DOHH2 (cell line): ENCODE measurements around the gene SLC22A12.

Experiments
- H3F3A ChIP-seq: fragments of 200-600 bp; sonication (generic), shearing (Covaris generic); 2 replicates; pipeline ENCODE4 v1.6.0; 2016; ENCODE audit warnings: antibody characterized with exemption, mild to moderate bottlenecking; ENCODE audit not compliant: control insufficient read depth, insufficient read depth
- H3K27ac ChIP-seq: fragments of 200-600 bp; sonication (generic); 2 replicates; pipeline ENCODE4 v1.5.1; 2014; ENCODE audit warnings: low read depth, mild to moderate bottlenecking, low read length, moderate library complexity
- H3K27me3 ChIP-seq: fragments of 200-600 bp; sonication (generic); 2 replicates; pipeline ENCODE4 v1.6.1; 2014; ENCODE audit warnings: mild to moderate bottlenecking, low read length, mixed read lengths; ENCODE audit not compliant: control insufficient read depth
- H3K36me3 ChIP-seq: fragments of 200-600 bp; sonication (generic); 2 replicates; pipeline ENCODE4 v1.6.1; 2014; ENCODE audit warnings: mild to moderate bottlenecking, low read length, moderate library complexity, mixed read lengths; ENCODE audit not compliant: control insufficient read depth
- H3K4me1 ChIP-seq: fragments of 200-600 bp; sonication (generic); 2 replicates; pipeline ENCODE4 v1.6.1; 2014; ENCODE audit warnings: mild to moderate bottlenecking, low read length, mixed read lengths; ENCODE audit not compliant: control insufficient read depth
- H3K4me2 ChIP-seq: fragments of 200-600 bp; sonication (generic); 2 replicates; pipeline ENCODE4 v1.6.0; 2014; ENCODE audit warnings: mild to moderate bottlenecking, low read length, moderate library complexity
- H3K4me3 ChIP-seq: fragments of 200-600 bp; sonication (generic); 2 replicates; pipeline ENCODE4 v1.5.1; 2014; ENCODE audit warnings: mild to moderate bottlenecking, low read length, mixed read lengths
- H3K79me2 ChIP-seq: fragments of 200-600 bp; sonication (generic); 2 replicates; pipeline ENCODE4 v1.6.1; 2014; ENCODE audit warnings: mild to moderate bottlenecking, low read length, mixed read lengths; ENCODE audit not compliant: control insufficient read depth
- H3K9me2 ChIP-seq: fragments of 200-600 bp; sonication (generic); replicated peaks from 2 replicates; pipeline ENCODE4 v1.6.1; 2014; ENCODE audit warnings: mild to moderate bottlenecking, low read length, mixed read lengths; ENCODE audit not compliant: control insufficient read depth
- H3K9me3 ChIP-seq: fragments of 200-600 bp; sonication (generic); 2 replicates; pipeline ENCODE4 v1.6.1; 2014; ENCODE audit warnings: antibody characterized with exemption, low read length, mixed read lengths; ENCODE audit not compliant: control insufficient read depth, insufficient read depth
- H4K20me1 ChIP-seq: fragments of 200-600 bp; sonication (generic); 2 replicates; pipeline ENCODE4 v1.6.0; 2014; ENCODE audit warnings: low read depth, mild to moderate bottlenecking, antibody characterized with exemption, low read length, moderate library complexity; ENCODE audit not compliant: control insufficient read depth, insufficient read depth
- CTCF ChIP-seq: fragments of 200-600 bp; sonication (generic); IDR thresholded peaks from one replicate; pipeline ENCODE4 v1.5.1; 2014; ENCODE audit warnings: antibody characterized with exemption, mild to moderate bottlenecking, low read depth, low read length; ENCODE audit not compliant: poor library complexity, severe bottlenecking
- EZH2phosphoT487 ChIP-seq: fragments of 200-600 bp; sonication (generic); IDR thresholded peaks from 2 replicates; pipeline ENCODE4 v1.6.1; 2017; ENCODE audit warnings: borderline replicate concordance, mild to moderate bottlenecking, antibody characterized with exemption, low read length, moderate library complexity, mixed read lengths

Gene SLC22A12

GRCh38 chr11:64639885-64640284, 48.9 kb downstream of the SLC22A12 start:
- Histone ChIP-seq H3K4me3 (no peak overlapping the region), H3K4me1 (peaks cover 32% of the 10 kb centered on the region), H3K27me3 (peaks cover 62% of the 10 kb centered on the region), H4K20me1 (no peaks in the 10 kb centered on the region), H3K36me3 (no peaks in the 10 kb centered on the region), H3K4me2 (no peak overlapping the region), H3K9me2 (no peaks in the 10 kb centered on the region), H3K27ac (no peak overlapping the region), H3K9me3 (no peaks in the 10 kb centered on the region), H3K79me2 (no peaks in the 10 kb centered on the region), H3F3A (no peaks in the 10 kb centered on the region)
- TF ChIP-seq EZH2phosphoT487, result no peak
- TF ChIP-seq CTCF, result no peak

DNA sequence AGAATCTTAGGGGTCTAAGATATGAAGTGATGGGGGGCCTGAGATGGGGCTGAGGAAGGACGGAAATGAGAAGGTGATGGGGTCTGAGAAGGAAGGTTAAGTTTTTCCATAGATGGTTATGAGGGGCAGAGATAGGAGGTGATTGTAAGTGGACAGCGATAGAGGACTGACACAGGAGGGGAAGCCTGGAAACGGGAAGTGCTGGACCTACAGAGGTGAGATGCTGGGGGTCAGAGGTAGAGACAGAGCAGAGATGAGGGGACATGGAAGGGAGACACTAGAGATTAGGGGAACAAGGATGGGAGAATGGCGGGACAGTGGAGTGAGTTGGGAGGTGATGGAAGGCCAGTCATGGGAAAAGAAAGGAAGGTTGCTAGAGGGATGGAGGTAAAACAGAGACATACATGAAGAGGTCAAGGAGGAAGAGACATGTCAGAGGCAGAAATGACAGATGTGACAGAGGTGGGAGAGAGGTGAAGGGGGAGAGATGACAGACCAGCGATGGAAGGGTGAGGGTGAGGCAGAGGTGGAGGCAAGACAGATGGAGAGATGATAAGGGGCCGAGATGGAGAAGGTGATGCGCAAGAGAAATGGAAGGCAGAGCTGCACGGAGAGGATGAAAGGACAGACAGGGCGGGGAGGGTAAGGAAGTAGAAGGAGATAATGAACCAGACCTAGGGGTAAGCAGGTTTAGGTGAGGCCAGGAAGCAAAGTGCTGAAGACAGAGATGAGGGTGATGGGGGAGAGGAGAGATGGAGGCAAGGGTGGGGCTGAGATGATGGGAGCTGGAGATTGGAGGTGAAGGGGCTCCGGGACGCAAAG, 50.8 kb downstream of the SLC22A12 start:
- H3K4me1 ChIP-seq, result peaks cover 19% of the 10 kb centered on the region
- H3K79me2 ChIP-seq, result no peaks in the 10 kb centered on the region
- H3K9me2 ChIP-seq, result no peaks in the 10 kb centered on the region
- H3K4me3 ChIP-seq, result no peak overlapping the region
- H4K20me1 ChIP-seq, result no peaks in the 10 kb centered on the region
- H3K36me3 ChIP-seq, result no peaks in the 10 kb centered on the region
- H3K27me3 ChIP-seq, result peaks cover 77% of the 10 kb centered on the region
- H3K27ac ChIP-seq, result no peak overlapping the region
- no peak overlapping the region for H3K4me2 ChIP-seq
- no peak for TF ChIP-seq CTCF
- TF ChIP-seq EZH2phosphoT487, result no peak
- H3F3A ChIP-seq, result no peaks in the 10 kb centered on the region
- no peaks in the 10 kb centered on the region for H3K9me3 ChIP-seq

- H3K27ac ChIP-seq, result no peak overlapping the region
- no peaks in the 10 kb centered on the region for H3F3A ChIP-seq
- H4K20me1 ChIP-seq, result no peaks in the 10 kb centered on the region
- no peaks in the 10 kb centered on the region for H3K9me3 ChIP-seq
- H3K9me2 ChIP-seq, result no peaks in the 10 kb centered on the region
- H3K79me2 ChIP-seq, result no peaks in the 10 kb centered on the region
- no peak overlapping the region for H3K4me2 ChIP-seq
- no peak overlapping the region for H3K4me3 ChIP-seq
- H3K27me3 ChIP-seq, result peaks cover 78% of the 10 kb centered on the region
- H3K36me3 ChIP-seq, result no peaks in the 10 kb centered on the region
- peaks cover 19% of the 10 kb centered on the region for H3K4me1 ChIP-seq
- TF ChIP-seq EZH2phosphoT487 (no peak), CTCF (no peak)
These were observed 51.4 kb downstream of the SLC22A12 start for GRCh38 chr11:64642418-64642735.
